ENCODE data around the gene C3orf38. TPM values are rescaled to one million over a fixed set of nuclear protein-coding genes. Genes with fewer than 3 reads are reported as not detected.

The C3orf38 gene
- total RNA-seq, 1 experiment from 2014 or later, result 18.6 TPM

DNA sequence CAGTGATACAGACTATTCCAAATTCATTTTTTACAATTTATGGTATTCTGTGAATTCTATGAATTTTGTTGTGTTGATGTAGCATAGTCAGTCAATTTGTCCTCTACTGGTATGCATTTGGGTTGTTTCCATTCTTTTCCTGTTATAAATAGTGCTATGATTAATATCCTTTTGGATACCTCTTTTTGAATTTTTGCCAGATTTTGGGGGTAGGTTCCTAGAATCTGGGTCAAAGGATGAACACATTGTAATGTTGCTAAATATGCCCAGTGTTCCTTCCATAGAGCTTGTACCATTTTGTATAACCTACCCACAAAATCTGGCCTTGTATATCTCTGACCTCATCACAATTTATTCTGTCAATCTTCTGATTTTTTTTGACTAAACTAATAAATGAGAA, 44.4 kb upstream of the C3orf38 start:
- Histone ChIP-seq H3K4me3 (replicated peaks in 1 of 2; ENCODE audit: low read depth in 1 of 2, low read length in 2 of 2) (no peak overlapping the region), H4K20me1 (ENCODE audit: insufficient read depth) (no peaks in the 10 kb centered on the region), H3K36me3 (ENCODE audit: control insufficient read depth in 1 of 2, insufficient read depth in 2 of 2, low read length in 2 of 2) (no peaks in the 10 kb centered on the region), H3K9ac (ENCODE audit: low read length) (no peak overlapping the region), H3K4me1 (ENCODE audit: control insufficient read depth in 1 of 2, insufficient read depth in 2 of 2, low read length in 2 of 2) (no peaks in the 10 kb centered on the region), H3K9me3 (ENCODE audit: control insufficient read depth in 1 of 2, insufficient read depth in 1 of 2, low read depth in 1 of 2, low read length in 2 of 2) (no peaks in the 10 kb centered on the region), H3K4me2 (ENCODE audit: low read length) (no peak overlapping the region), H3K27ac (ENCODE audit: low read depth, low read length) (no peak overlapping the region), H3K27me3 (ENCODE audit: insufficient read depth, low read length) (no peaks in the 10 kb centered on the region), H3K9me2 (ENCODE audit: insufficient read depth) (no peaks in the 10 kb centered on the region), H2AFZ (ENCODE audit: low read depth, low read length, poor library complexity, severe bottlenecking) (no peak overlapping the region), H3K79me2 (ENCODE audit: insufficient read depth, low read length) (peaks cover 13% of the 10 kb centered on the region; the same call in 1 of the 2 replicates)
- intact Hi-C loops (cut with micrococcal nuclease), result no loop called here
- ChIA-PET RAD21 (ENCODE audit: low non-redundant PET in 1 of 2, low total read pairs in 2 of 2, uncharacterized antibody in 2 of 2, unreplicated experiment in 2 of 2) (no interaction called here), CTCF (no interaction called here), POLR2A (no interaction called here)
- no peak for ATAC-seq
- BruUV-seq (replicated peaks), result no TSS peak
- TF ChIP-seq, protein P1, sequence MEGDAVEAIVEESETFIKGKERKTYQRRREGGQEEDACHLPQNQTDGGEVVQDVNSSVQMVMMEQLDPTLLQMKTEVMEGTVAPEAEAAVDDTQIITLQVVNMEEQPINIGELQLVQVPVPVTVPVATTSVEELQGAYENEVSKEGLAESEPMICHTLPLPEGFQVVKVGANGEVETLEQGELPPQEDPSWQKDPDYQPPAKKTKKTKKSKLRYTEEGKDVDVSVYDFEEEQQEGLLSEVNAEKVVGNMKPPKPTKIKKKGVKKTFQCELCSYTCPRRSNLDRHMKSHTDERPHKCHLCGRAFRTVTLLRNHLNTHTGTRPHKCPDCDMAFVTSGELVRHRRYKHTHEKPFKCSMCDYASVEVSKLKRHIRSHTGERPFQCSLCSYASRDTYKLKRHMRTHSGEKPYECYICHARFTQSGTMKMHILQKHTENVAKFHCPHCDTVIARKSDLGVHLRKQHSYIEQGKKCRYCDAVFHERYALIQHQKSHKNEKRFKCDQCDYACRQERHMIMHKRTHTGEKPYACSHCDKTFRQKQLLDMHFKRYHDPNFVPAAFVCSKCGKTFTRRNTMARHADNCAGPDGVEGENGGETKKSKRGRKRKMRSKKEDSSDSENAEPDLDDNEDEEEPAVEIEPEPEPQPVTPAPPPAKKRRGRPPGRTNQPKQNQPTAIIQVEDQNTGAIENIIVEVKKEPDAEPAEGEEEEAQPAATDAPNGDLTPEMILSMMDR (IDR thresholded peaks at IDR 0.05 in 2 of 3, conservative IDR thresholded peaks at IDR 0.05 in 1 of 3; ENCODE audit: borderline replicate concordance in 1 of 3, insufficient read depth in 1 of 3, low read depth in 2 of 3, low read length in 2 of 3), result no peak
- no peak for DNase-seq (ENCODE audit: low read depth, low spot score)

DNA sequence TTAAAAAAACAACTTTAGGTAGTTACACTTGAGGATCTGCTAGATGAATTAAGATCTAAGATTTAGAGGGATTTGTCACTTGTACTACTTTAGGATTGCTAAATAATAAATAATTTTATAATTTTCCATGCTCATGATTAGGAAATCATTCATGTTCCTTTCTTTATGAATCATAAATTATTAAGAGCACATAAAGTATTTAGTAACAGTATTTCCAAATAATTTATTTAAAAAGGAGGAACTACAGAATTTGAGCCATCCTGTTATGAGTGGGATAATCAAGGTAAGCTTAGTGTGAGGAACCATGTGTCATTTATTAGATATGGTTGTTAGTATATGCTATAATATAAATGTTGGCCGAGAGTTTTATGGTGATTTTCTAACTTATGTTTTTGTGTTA, 37.5 kb upstream of the C3orf38 start:
- ATAC-seq, result no peak
- no peaks in the 10 kb centered on the region for H4K20me1 ChIP-seq (ENCODE audit: insufficient read depth)
- DNase-seq (ENCODE audit: low read depth, low spot score), result no peak
- no peak overlapping the region for H3K4me2 ChIP-seq (ENCODE audit: low read length)
- no peak overlapping the region for H3K9ac ChIP-seq (ENCODE audit: low read length)
- no peaks in the 10 kb centered on the region for H3K9me3 ChIP-seq (ENCODE audit: control insufficient read depth in 1 of 2, insufficient read depth in 1 of 2, low read depth in 1 of 2, low read length in 2 of 2)
- intact Hi-C loops (cut with micrococcal nuclease), result loop anchor here (10.0 kb wide), 1 partner anchor 607 kb away; no protein-coding TSS in a partner anchor
- H3K27ac ChIP-seq (ENCODE audit: low read depth, low read length), result no peak overlapping the region
- no peaks in the 10 kb centered on the region for H3K9me2 ChIP-seq (ENCODE audit: insufficient read depth)
- ChIA-PET POLR2A (no interaction called here), CTCF (interaction anchor here (1.0 to 2.0 kb wide), 6 partner anchors 15 to 853 kb away, joined by 3 to 15 read pairs (median 4); no protein-coding TSS in a partner anchor), RAD21 (ENCODE audit: low non-redundant PET in 1 of 2, low total read pairs in 2 of 2, uncharacterized antibody in 2 of 2, unreplicated experiment in 2 of 2) (no interaction called here)
- TF ChIP-seq MAX (IDR thresholded peaks at IDR 0.05), result no peak
- TF ChIP-seq ELF1 (IDR thresholded peaks at IDR 0.05; ENCODE audit: borderline replicate concordance, low read depth), result no peak
- TF ChIP-seq EZH2phosphoT487 (IDR thresholded peaks at IDR 0.05; ENCODE audit: borderline replicate concordance), result no peak
- no peak for TF ChIP-seq ZNF274 (IDR thresholded peaks at IDR 0.05; ENCODE audit: low read depth, low read length)
- no peak for TF ChIP-seq SIN3A (IDR thresholded peaks at IDR 0.05; ENCODE audit: low read depth)
- TF ChIP-seq POLR2A (IDR thresholded peaks at IDR 0.05; ENCODE audit: borderline replicate concordance, extremely low read depth, insufficient read depth, insufficient read length), result no peak
- no peak for TF ChIP-seq POLR2AphosphoS5 (IDR thresholded peaks at IDR 0.05; ENCODE audit: low read depth, low read length)
- no peak for TF ChIP-seq REST (IDR thresholded peaks at IDR 0.05; ENCODE audit: low read depth)
- TF ChIP-seq YY1 (IDR thresholded peaks at IDR 0.05; ENCODE audit: extremely low read depth, insufficient replicate concordance, low read depth, low read length), result no peak
- TF ChIP-seq, protein P2, sequence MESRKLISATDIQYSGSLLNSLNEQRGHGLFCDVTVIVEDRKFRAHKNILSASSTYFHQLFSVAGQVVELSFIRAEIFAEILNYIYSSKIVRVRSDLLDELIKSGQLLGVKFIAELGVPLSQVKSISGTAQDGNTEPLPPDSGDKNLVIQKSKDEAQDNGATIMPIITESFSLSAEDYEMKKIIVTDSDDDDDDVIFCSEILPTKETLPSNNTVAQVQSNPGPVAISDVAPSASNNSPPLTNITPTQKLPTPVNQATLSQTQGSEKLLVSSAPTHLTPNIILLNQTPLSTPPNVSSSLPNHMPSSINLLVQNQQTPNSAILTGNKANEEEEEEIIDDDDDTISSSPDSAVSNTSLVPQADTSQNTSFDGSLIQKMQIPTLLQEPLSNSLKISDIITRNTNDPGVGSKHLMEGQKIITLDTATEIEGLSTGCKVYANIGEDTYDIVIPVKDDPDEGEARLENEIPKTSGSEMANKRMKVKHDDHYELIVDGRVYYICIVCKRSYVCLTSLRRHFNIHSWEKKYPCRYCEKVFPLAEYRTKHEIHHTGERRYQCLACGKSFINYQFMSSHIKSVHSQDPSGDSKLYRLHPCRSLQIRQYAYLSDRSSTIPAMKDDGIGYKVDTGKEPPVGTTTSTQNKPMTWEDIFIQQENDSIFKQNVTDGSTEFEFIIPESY (IDR thresholded peaks at IDR 0.05; ENCODE audit: extremely low read depth, insufficient replicate concordance, low read length), result no peak
- no peak for TF ChIP-seq FOSL1 (IDR thresholded peaks at IDR 0.05; ENCODE audit: low read depth)
- no peaks in the 10 kb centered on the region for H3K4me1 ChIP-seq (ENCODE audit: control insufficient read depth in 1 of 2, insufficient read depth in 2 of 2, low read length in 2 of 2)
- H3K4me3 ChIP-seq (replicated peaks in 1 of 2; ENCODE audit: low read depth in 1 of 2, low read length in 2 of 2), result no peak overlapping the region
- H3K27me3 ChIP-seq (ENCODE audit: insufficient read depth, low read length), result no peaks in the 10 kb centered on the region
- no peaks in the 10 kb centered on the region for H3K36me3 ChIP-seq (ENCODE audit: control insufficient read depth in 1 of 2, insufficient read depth in 2 of 2, low read length in 2 of 2)
- H3K79me2 ChIP-seq (ENCODE audit: insufficient read depth, low read length), result peaks cover 11% of the 10 kb centered on the region; the same call in 1 of the 2 replicates
- BruUV-seq (replicated peaks), result no TSS peak
- H2AFZ ChIP-seq (ENCODE audit: low read depth, low read length, poor library complexity, severe bottlenecking), result no peak overlapping the region
